HEK293 (cell line): Measurements from ENCODE around the gene JMJD4.

Source experiments
- CTCF ChIA-PET: fragments of 350-600 bp; formaldehyde crosslinking; extraction: SDS; loops from one replicate; lab custom pipeline; 2021; ENCODE audit warnings: antibody characterized with exemption; lab: Yijun Ruan, JAX
- POLR2A ChIA-PET: fragments of 300-600 bp; formaldehyde crosslinking; extraction: SDS; loops from one replicate; lab custom pipeline; 2020; ENCODE audit warnings: antibody characterized with exemption, inconsistent platforms; lab: Yijun Ruan, JAX
- H3K27ac ChIP-seq: fragments of 200-500 bp; sonication (Bioruptor generic); 2 replicates; pipeline ENCODE4 v1.5.1; 2014; ENCODE audit warnings: low read depth, low read length, control low read depth, inconsistent platforms; ENCODE audit errors: extremely low read depth
- H3K36me3 ChIP-seq, 2 experiments: fragments of 200-500 bp in 1 of 2; sonication (Bioruptor generic) in 1 of 2; 1 replicate in 1 of 2; 2 replicates in 1 of 2; pipeline ENCODE4 v1.5.1; 2014 to 2017; ENCODE audit warnings: inconsistent platforms in 2 of 2, low read length in 2 of 2; ENCODE audit not compliant: control insufficient read depth in 2 of 2, insufficient read depth in 1 of 2
- H3K4me1 ChIP-seq: fragments of 200-500 bp; sonication (Bioruptor generic); 2 replicates; pipeline ENCODE4 v1.5.1; 2014; ENCODE audit warnings: mild to moderate bottlenecking, low read length, inconsistent platforms; ENCODE audit not compliant: control insufficient read depth, insufficient read depth
- H3K4me3 ChIP-seq: 2 replicates; pipeline ENCODE4 v1.5.1; 2011; ENCODE audit warnings: low read depth, mild to moderate bottlenecking, control low read depth, low read length, moderate library complexity
- H3K9me3 ChIP-seq: fragments of 200-500 bp; sonication (Bioruptor generic); 2 replicates; pipeline ENCODE4 v1.5.1; 2014; ENCODE audit warnings: low read depth, low read length, inconsistent platforms; ENCODE audit not compliant: control insufficient read depth, insufficient read depth
- SP2 ChIP-seq: fragments of 450-650 bp; formaldehyde crosslinking; IDR thresholded peaks from 2 replicates; pipeline ENCODE4 v1.5.1; 2016; ENCODE audit warnings: missing biosample characterization, missing genetic modification characterization
- SP3 ChIP-seq: fragments of 450-650 bp; formaldehyde crosslinking; IDR thresholded peaks from 2 replicates; pipeline ENCODE4 v1.5.1; 2016; ENCODE audit warnings: missing biosample characterization, missing genetic modification characterization
- TRIM28 ChIP-seq: IDR thresholded peaks from 2 replicates; pipeline ENCODE4 v1.6.1; 2011; ENCODE audit warnings: low read length, control low read depth, borderline replicate concordance
- ZBTB49 ChIP-seq: fragments of 450-650 bp; formaldehyde crosslinking; IDR thresholded peaks from 2 replicates; pipeline ENCODE4 v1.5.1; 2016; ENCODE audit warnings: missing biosample characterization, missing genetic modification characterization, low read depth
- ZFP69B ChIP-seq: fragments of 450-650 bp; formaldehyde crosslinking; IDR thresholded peaks from 2 replicates; pipeline ENCODE4 v1.5.1; 2016; ENCODE audit warnings: missing biosample characterization, missing genetic modification characterization
- ZNF221 ChIP-seq: fragments of 450-650 bp; formaldehyde crosslinking; IDR thresholded peaks from 2 replicates; pipeline ENCODE4 v1.5.1; 2017; ENCODE audit warnings: missing biosample characterization, missing genetic modification characterization, borderline replicate concordance
- ZNF24 ChIP-seq: fragments of 450-650 bp; formaldehyde crosslinking; IDR thresholded peaks from 2 replicates; pipeline ENCODE4 v1.5.1; 2016; ENCODE audit warnings: missing biosample characterization, missing genetic modification characterization
- ZNF433 ChIP-seq: fragments of 450-650 bp; formaldehyde crosslinking; IDR thresholded peaks from 2 replicates; pipeline ENCODE4 v1.5.1; 2016; ENCODE audit warnings: missing biosample characterization, missing genetic modification characterization, low read depth
- ZNF510 ChIP-seq: fragments of 450-650 bp; formaldehyde crosslinking; IDR thresholded peaks from 2 replicates; pipeline ENCODE4 v1.5.1; 2018; ENCODE audit warnings: mild to moderate bottlenecking, missing genetic modification characterization, missing biosample characterization; ENCODE audit not compliant: insufficient replicate concordance
- ZNF561 ChIP-seq: fragments of 450-650 bp; IDR thresholded peaks from 2 replicates; pipeline ENCODE4 v1.5.1; 2018; ENCODE audit warnings: missing biosample characterization, missing genetic modification characterization, borderline replicate concordance
- ZNF660 ChIP-seq: fragments of 450-650 bp; IDR thresholded peaks from 2 replicates; pipeline ENCODE4 v1.5.1; 2018; ENCODE audit warnings: missing biosample characterization, mild to moderate bottlenecking, missing genetic modification characterization
- ZNF747 ChIP-seq: fragments of 450-650 bp; formaldehyde crosslinking; IDR thresholded peaks from 2 replicates; pipeline ENCODE4 v1.5.1; 2016; ENCODE audit warnings: missing biosample characterization, missing genetic modification characterization
- ZNF776 ChIP-seq: fragments of 450-650 bp; formaldehyde crosslinking; IDR thresholded peaks from 2 replicates; pipeline ENCODE4 v1.5.0; 2017; ENCODE audit warnings: missing biosample characterization, missing genetic modification characterization, borderline replicate concordance
- ZNF837 ChIP-seq: fragments of 450-650 bp; formaldehyde crosslinking; IDR thresholded peaks from 2 replicates; pipeline ENCODE4 v1.5.1; 2016; ENCODE audit warnings: missing biosample characterization, missing genetic modification characterization
- TF ChIP-seq, protein P1 (sequence below): fragments of 450-650 bp; formaldehyde crosslinking; IDR thresholded peaks from 2 replicates; pipeline ENCODE4 v1.5.1; 2016; ENCODE audit warnings: missing biosample characterization, missing genetic modification characterization
- TF ChIP-seq, protein P2 (sequence below): fragments of 450-650 bp; formaldehyde crosslinking; IDR thresholded peaks from 2 replicates; pipeline ENCODE4 v1.5.1; 2016; ENCODE audit warnings: missing biosample characterization, missing genetic modification characterization
- TF ChIP-seq, protein P3 (sequence below): fragments of 450-650 bp; formaldehyde crosslinking; IDR thresholded peaks from 2 replicates; pipeline ENCODE4 v1.5.1; 2016; ENCODE audit warnings: missing biosample characterization, missing genetic modification characterization

JMJD4 gene

DNA sequence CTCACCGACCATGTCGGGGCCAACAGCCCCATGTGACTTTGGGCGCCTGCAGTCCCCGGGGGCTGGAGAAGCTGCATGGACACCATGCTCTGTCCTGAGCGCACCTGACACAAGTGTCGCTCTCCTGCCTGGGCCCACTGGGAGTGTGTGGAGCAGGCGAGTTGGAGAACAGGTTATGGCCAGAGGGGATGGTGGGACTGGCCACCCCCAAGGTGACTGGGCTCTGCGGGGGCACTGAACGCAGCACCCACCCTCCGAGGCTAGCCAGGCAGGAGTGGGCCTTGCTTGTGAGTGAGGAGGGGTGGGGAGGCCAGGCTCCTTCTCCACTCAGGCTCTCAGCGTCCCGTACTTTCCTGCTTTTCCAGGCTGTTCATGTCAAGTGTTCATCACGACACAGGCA, 35.7 kb upstream of the JMJD4 start:
- Histone ChIP-seq H3K9me3 (no peaks in the 10 kb centered on the region), H3K4me1 (no peaks in the 10 kb centered on the region), H3K27ac (no peak overlapping the region), H3K36me3 (peaks cover 14 to 92% of the 10 kb centered on the region in 2 experiments), H3K4me3 (no peak overlapping the region)
- ChIA-PET CTCF (interaction anchor here (1.2 kb wide), 1 partner anchor 8 kb away, joined by 3 read pairs; no protein-coding TSS in a partner anchor), POLR2A (no interaction called here)
- TF ChIP-seq SP3 (tag by site-specific recombination), result no peak
- no peak for TF ChIP-seq ZNF433 (tag by site-specific recombination)
- no peak for TF ChIP-seq ZNF747 (tag by site-specific recombination)

- Histone ChIP-seq H3K36me3 (peaks cover 13 to 92% of the 10 kb centered on the region in 2 experiments), H3K27ac (no peak overlapping the region), H3K4me1 (no peaks in the 10 kb centered on the region), H3K9me3 (no peaks in the 10 kb centered on the region), H3K4me3 (no peak overlapping the region)
- POLR2A ChIA-PET, result no interaction called here
- CTCF ChIA-PET, result no interaction called here
- TF ChIP-seq, protein P1, sequence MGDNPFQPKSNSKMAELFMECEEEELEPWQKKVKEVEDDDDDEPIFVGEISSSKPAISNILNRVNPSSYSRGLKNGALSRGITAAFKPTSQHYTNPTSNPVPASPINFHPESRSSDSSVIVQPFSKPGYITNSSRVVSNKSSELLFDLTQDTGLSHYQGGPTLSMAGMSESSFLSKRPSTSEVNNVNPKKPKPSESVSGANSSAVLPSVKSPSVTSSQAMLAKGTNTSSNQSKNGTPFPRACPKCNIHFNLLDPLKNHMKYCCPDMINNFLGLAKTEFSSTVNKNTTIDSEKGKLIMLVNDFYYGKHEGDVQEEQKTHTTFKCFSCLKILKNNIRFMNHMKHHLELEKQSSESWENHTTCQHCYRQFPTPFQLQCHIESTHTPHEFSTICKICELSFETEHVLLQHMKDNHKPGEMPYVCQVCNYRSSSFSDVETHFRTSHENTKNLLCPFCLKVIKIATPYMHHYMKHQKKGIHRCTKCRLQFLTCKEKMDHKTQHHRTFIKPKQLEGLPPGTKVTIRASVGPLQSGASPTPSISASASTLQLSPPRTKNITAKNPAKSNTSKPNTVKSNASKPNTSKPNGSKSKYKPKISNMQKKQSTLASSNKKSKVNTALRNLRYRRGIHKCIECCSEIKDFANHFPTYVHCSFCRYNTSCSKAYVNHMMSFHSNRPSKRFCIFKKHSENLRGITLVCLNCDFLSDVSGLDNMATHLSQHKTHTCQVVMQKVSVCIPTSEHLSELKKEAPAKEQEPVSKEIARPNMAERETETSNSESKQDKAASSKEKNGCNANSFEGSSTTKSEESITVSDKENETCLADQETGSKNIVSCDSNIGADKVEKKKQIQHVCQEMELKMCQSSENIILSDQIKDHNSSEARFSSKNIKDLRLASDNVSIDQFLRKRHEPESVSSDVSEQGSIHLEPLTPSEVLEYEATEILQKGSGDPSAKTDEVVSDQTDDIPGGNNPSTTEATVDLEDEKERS, result no peak
- TF ChIP-seq ZNF660 (no peak), ZNF510 (tag by site-specific recombination) (no peak), ZNF561 (tag by site-specific recombination) (no peak), TRIM28 (no peak), ZFP69B (tag by site-specific recombination) (no peak), ZNF221 (no peak), ZNF776 (tag by site-specific recombination) (no peak), ZNF24 (tag by site-specific recombination) (no peak), ZNF837 (tag by site-specific recombination) (no peak), SP2 (tag by site-specific recombination) (no peak), ZBTB49 (tag by site-specific recombination) (no peak)
- TF ChIP-seq, protein P2, sequence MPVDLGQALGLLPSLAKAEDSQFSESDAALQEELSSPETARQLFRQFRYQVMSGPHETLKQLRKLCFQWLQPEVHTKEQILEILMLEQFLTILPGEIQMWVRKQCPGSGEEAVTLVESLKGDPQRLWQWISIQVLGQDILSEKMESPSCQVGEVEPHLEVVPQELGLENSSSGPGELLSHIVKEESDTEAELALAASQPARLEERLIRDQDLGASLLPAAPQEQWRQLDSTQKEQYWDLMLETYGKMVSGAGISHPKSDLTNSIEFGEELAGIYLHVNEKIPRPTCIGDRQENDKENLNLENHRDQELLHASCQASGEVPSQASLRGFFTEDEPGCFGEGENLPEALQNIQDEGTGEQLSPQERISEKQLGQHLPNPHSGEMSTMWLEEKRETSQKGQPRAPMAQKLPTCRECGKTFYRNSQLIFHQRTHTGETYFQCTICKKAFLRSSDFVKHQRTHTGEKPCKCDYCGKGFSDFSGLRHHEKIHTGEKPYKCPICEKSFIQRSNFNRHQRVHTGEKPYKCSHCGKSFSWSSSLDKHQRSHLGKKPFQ (tag by site-specific recombination), result no peak
- TF ChIP-seq, protein P3, sequence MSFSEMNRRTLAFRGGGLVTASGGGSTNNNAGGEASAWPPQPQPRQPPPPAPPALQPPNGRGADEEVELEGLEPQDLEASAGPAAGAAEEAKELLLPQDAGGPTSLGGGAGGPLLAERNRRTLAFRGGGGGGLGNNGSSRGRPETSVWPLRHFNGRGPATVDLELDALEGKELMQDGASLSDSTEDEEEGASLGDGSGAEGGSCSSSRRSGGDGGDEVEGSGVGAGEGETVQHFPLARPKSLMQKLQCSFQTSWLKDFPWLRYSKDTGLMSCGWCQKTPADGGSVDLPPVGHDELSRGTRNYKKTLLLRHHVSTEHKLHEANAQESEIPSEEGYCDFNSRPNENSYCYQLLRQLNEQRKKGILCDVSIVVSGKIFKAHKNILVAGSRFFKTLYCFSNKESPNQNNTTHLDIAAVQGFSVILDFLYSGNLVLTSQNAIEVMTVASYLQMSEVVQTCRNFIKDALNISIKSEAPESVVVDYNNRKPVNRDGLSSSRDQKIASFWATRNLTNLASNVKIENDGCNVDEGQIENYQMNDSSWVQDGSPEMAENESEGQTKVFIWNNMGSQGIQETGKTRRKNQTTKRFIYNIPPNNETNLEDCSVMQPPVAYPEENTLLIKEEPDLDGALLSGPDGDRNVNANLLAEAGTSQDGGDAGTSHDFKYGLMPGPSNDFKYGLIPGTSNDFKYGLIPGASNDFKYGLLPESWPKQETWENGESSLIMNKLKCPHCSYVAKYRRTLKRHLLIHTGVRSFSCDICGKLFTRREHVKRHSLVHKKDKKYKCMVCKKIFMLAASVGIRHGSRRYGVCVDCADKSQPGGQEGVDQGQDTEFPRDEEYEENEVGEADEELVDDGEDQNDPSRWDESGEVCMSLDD (tag by site-specific recombination), result no peak
Observed at GRCh38 chr1:227769936-227770494, 34.9 kb upstream of the JMJD4 start.
